NB4 (cell line): Measurements from ENCODE around the gene IDNK.

Experiments used
- CTCF ChIP-seq: IDR thresholded peaks from one replicate; pipeline ENCODE4 v1.5.1; 2012; ENCODE audit warnings: low read depth, low read length
- MYC ChIP-seq: IDR thresholded peaks from 2 replicates; pipeline ENCODE4 v1.6.1; 2011; ENCODE audit warnings: low read depth, low read length
- POLR2A ChIP-seq: IDR thresholded peaks from 2 replicates; pipeline ENCODE4 v1.6.1; 2011; ENCODE audit warnings: mild to moderate bottlenecking; ENCODE audit not compliant: insufficient read length; ENCODE audit errors: extremely low read depth

- TF ChIP-seq CTCF: no peak
- no peak for TF ChIP-seq POLR2A
- TF ChIP-seq MYC: no peak
Observed at GRCh38 chr9:83599071-83599470, 23.9 kb upstream of the IDNK start.
